IPS-NIHi7 (cell line): ENCODE results near the gene FHAD1.

ENCODE experiments used
- DNase-seq: peaks from one replicate; pipeline ENCODE4 v3.0.0; 2012; ENCODE audit warnings: mixed read lengths; ENCODE audit errors: extremely low spot score

The FHAD1 gene

GRCh38 chr1:15326691-15327588 lies 79.9 kb downstream of the FHAD1 start:
- DNase-seq, result no peak

GRCh38 chr1:15328351-15329103 lies 81.5 kb downstream of the FHAD1 start:
- no peak for DNase-seq

- DNase-seq, result no peak
Observed at GRCh38 chr1:15329104-15329820, 82.2 kb downstream of the FHAD1 start.

GRCh38 chr1:15330028-15330427 lies 83.0 kb downstream of the FHAD1 start:
- DNase-seq, result no peak

- DNase-seq, result no peak
Observed at GRCh38 chr1:15331180-15331579, 84.2 kb downstream of the FHAD1 start.

GRCh38 chr1:15331734-15332133 lies 84.7 kb downstream of the FHAD1 start:
- no peak for DNase-seq

GRCh38 chr1:15332525-15332924 lies 85.5 kb downstream of the FHAD1 start:
- DNase-seq, result no peak

- DNase-seq, result no peak
Observed at GRCh38 chr1:15332952-15333715, 86.1 kb downstream of the FHAD1 start.

GRCh38 chr1:15334995-15335394 lies 88.0 kb downstream of the FHAD1 start:
- DNase-seq, result no peak

- DNase-seq, result no peak
Observed at GRCh38 chr1:15336866-15337265, 89.8 kb downstream of the FHAD1 start.

- DNase-seq, result no peak
Observed at GRCh38 chr1:15337656-15338402, 90.8 kb downstream of the FHAD1 start.

GRCh38 chr1:15339570-15339969 lies 92.5 kb downstream of the FHAD1 start:
- no peak for DNase-seq

- no peak for DNase-seq
Observed at GRCh38 chr1:15341228-15341627, 94.2 kb downstream of the FHAD1 start.

- DNase-seq, result no peak
Observed at GRCh38 chr1:15341634-15342407, 94.8 kb downstream of the FHAD1 start.

GRCh38 chr1:15342408-15342967 lies 95.5 kb downstream of the FHAD1 start:
- no peak for DNase-seq

GRCh38 chr1:15343099-15343498 lies 96.1 kb downstream of the FHAD1 start:
- DNase-seq, result no peak

- no peak for DNase-seq
Observed at GRCh38 chr1:15343729-15344128, 96.7 kb downstream of the FHAD1 start.

- DNase-seq, result no peak
Observed at GRCh38 chr1:15344380-15344779, 97.4 kb downstream of the FHAD1 start.

GRCh38 chr1:15344800-15345704 lies 98.0 kb downstream of the FHAD1 start:
- DNase-seq, result no peak
